ENCODE measurements around the gene PROZ. TPM values are rescaled to one million over a fixed set of nuclear protein-coding genes. Genes with fewer than 3 reads are reported as not detected.
A peak's percentile ranks its signal among the peaks of the same experiment; 100 is the strongest.

Gene PROZ
- total and polyA plus RNA-seq, 2 of the 13 experiments (the other 11 are each of a cell fraction or from before 2014, with no cell fraction given) = 5.6 to 22.5 TPM

DNA sequence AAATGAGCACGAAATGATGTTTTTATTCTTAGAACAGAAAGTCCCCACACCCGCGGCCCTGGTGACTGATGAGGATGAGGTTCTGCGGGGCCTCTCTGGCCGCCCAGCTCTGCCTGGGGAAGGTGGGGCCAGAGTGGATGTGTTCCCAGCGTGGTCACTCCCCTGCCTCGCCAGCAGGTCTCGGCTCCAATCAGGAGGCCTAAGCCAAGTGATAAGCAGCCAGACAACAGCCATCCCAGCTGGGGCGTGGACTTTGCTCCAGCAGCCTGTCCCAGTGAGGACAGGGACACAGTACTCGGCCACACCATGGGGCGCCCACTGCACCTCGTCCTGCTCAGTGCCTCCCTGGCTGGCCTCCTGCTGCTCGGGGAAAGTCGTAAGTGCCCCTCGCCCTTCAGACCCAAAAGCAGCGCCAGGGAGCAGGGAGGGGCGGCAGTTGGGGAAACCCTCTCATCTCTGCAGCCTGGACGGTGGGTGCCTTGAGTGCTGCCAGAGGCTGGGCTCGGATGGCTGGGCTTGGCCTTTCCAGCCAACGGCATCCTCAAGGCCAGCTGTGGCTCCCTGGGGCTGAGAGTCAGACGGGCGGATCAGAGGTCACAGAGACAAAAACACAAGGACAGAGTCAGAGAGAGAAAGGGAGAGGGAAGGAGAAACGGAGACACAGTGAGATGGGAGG lies 35.8 kb upstream of the PROZ start, which contains the start of gene F10 (continued):
- peak; percentile 85 to 94 for TF ChIP-seq HMGXB4 (CRISPR knock-in tag; IDR thresholded peaks at IDR 0.05; ENCODE audit: borderline replicate concordance in 1 of 2, low read depth in 1 of 2)
- TF ChIP-seq TSC22D2 (CRISPR knock-in tag; IDR thresholded peaks at IDR 0.05; ENCODE audit: borderline replicate concordance) = peak; percentile 57; the same call in 1 of the 2 replicates
- no peak for TF ChIP-seq ATF6 (CRISPR knock-in tag; conservative IDR thresholded peaks at IDR 0.05)
- 0 out of 2 replicates have a peak, but pooled peaks have one; percentile 33 for TF ChIP-seq ZNF780A (CRISPR knock-in tag; IDR thresholded peaks at IDR 0.05)
- no peak for TF ChIP-seq NBN (conservative IDR thresholded peaks at IDR 0.05)
- TF ChIP-seq ZNF546 (CRISPR knock-in tag; conservative IDR thresholded peaks at IDR 0.05) = 0 out of 2 replicates have a peak, but pooled peaks have one; percentile 56
- TF ChIP-seq NRL (CRISPR knock-in tag; IDR thresholded peaks at IDR 0.05; ENCODE audit: borderline replicate concordance) = peak; percentile 90; the same call in 1 of the 2 replicates
- no peak for TF ChIP-seq ZBTB37 (CRISPR knock-in tag; IDR thresholded peaks at IDR 0.05)
- TF ChIP-seq SRSF4 (IDR thresholded peaks at IDR 0.05; ENCODE audit: low read depth, low read length, poor library complexity, severe bottlenecking) = no peak
- TF ChIP-seq GABPA (IDR thresholded peaks at IDR 0.05; ENCODE audit: low read depth, low read length) = no peak
- TF ChIP-seq GABPA (CRISPR knock-in tag; IDR thresholded peaks at IDR 0.05; ENCODE audit: low read depth) = no peak
- TF ChIP-seq, protein P1, sequence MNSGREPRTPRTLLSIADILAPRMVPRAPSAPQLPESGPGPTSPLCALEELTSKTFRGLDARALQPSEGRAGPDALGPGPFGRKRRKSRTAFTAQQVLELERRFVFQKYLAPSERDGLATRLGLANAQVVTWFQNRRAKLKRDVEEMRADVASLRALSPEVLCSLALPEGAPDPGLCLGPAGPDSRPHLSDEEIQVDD (CRISPR knock-in tag; IDR thresholded peaks at IDR 0.05; ENCODE audit: borderline replicate concordance) = no peak; the same call in 1 of the 2 replicates
- TF ChIP-seq ZNF296 (CRISPR knock-in tag; conservative IDR thresholded peaks at IDR 0.05) = 0 out of 2 replicates have a peak, but pooled peaks have one; percentile 33
- no peak for TF ChIP-seq LCORL (IDR thresholded peaks at IDR 0.05)
- peak; percentile 85 for TF ChIP-seq LCORL (CRISPR knock-in tag; IDR thresholded peaks at IDR 0.05)
- TF ChIP-seq, protein P2, sequence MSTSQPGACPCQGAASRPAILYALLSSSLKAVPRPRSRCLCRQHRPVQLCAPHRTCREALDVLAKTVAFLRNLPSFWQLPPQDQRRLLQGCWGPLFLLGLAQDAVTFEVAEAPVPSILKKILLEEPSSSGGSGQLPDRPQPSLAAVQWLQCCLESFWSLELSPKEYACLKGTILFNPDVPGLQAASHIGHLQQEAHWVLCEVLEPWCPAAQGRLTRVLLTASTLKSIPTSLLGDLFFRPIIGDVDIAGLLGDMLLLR (CRISPR knock-in tag; IDR thresholded peaks at IDR 0.05) = 0 out of 2 replicates have a peak, but pooled peaks have one; percentile 51
- peak; percentile 100 for TF ChIP-seq ZNF672 (CRISPR knock-in tag; IDR thresholded peaks at IDR 0.05)

All from HepG2 (cell line).